ENCODE results near the gene TOB1.

TOB1 gene

GRCh38 chr17:50832267-50832863, 33.8 kb downstream of the TOB1 start:
- no peak for DNase-seq (ENCODE audit: low read depth)

- DNase-seq (ENCODE audit: low read depth), result no peak
These were observed 34.7 kb downstream of the TOB1 start for GRCh38 chr17:50831471-50831928.

- no peak for DNase-seq (ENCODE audit: low read depth)
These were observed 35.2 kb downstream of the TOB1 start for GRCh38 chr17:50830994-50831393.

- DNase-seq (ENCODE audit: low read depth), result no peak
These were observed 35.8 kb downstream of the TOB1 start for GRCh38 chr17:50830352-50830751.

GRCh38 chr17:50829332-50829731, 36.8 kb downstream of the TOB1 start:
- DNase-seq (ENCODE audit: low read depth), result no peak

GRCh38 chr17:50828508-50829170, 37.5 kb downstream of the TOB1 start:
- DNase-seq (ENCODE audit: low read depth), result no peak

- no peak for DNase-seq (ENCODE audit: low read depth)
These were observed 41.0 kb downstream of the TOB1 start for GRCh38 chr17:50825188-50825587.

GRCh38 chr17:50824429-50824828, 41.7 kb downstream of the TOB1 start:
- DNase-seq (ENCODE audit: low read depth), result no peak

- DNase-seq (ENCODE audit: low read depth), result no peak
These were observed 43.6 kb downstream of the TOB1 start for GRCh38 chr17:50822550-50822949.

- no peak for DNase-seq (ENCODE audit: low read depth)
These were observed 45.5 kb downstream of the TOB1 start for GRCh38 chr17:50820651-50821050.

- no peak for DNase-seq (ENCODE audit: low read depth)
These were observed 47.1 kb downstream of the TOB1 start for GRCh38 chr17:50818921-50819657.

- DNase-seq (ENCODE audit: low read depth), result no peak
These were observed 47.9 kb downstream of the TOB1 start for GRCh38 chr17:50818261-50818660.

GRCh38 chr17:50817838-50818237, 48.3 kb downstream of the TOB1 start:
- DNase-seq (ENCODE audit: low read depth), result no peak

- DNase-seq (ENCODE audit: low read depth), result peak; percentile 38
These were observed 49.1 kb downstream of the TOB1 start for GRCh38 chr17:50816771-50817751.

GRCh38 chr17:50816271-50816670, 49.9 kb downstream of the TOB1 start:
- DNase-seq (ENCODE audit: low read depth), result no peak

GRCh38 chr17:50815400-50815799, 50.8 kb downstream of the TOB1 start:
- no peak for DNase-seq (ENCODE audit: low read depth)

- no peak for DNase-seq (ENCODE audit: low read depth)
These were observed 52.6 kb downstream of the TOB1 start for GRCh38 chr17:50813583-50813982.

All from stimulated activated CD8-positive, alpha-beta memory T cell treated with anti-CD3 and anti-CD28 coated beads, Interleukin-15, amount 100 ng/mL, for 1 hour (primary cell).